GOT3 (cell line): ENCODE results near the gene RFT1.
"Not testable (repeated sequence)": the region's sequence is repeated elsewhere in the genome, so short reads cannot be mapped to it uniquely, and the experiment has no call there.

Source experiments
- DNase-seq: peaks from one replicate; lab custom pipeline; 2025; ENCODE audit warnings: mixed read lengths; lab: John Stamatoyannopoulos, UW

RFT1 gene

DNA sequence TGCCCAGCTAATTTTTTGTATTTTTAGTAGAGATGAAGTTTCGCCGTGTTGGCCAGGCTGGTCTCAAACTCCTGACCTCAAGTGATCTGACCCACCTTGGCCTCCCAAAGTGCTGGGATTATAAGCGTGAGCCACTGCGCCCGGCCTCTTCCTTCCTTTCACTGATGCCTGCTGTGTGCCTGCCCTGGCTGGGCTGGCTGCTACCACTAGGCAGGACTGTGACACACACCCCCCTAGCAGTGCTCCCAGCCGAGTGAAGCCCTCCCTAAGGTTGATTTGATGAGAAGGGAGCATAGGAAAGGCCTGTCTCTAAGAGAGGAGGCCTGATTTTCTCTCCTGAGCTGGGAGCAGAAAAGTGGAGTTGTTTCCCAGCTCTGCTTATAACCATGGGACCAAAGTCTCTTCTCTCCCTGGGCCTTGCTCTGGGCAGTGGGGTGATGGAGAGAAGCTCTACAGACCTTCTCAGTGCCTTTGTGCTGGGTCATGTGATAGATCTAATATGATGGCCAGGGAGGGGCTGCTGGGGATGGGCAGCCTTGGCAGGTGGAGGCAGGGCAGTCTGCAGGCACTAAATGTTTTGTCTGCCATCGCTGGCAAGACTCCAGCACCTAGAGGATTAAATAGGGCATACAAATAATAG lies 64.3 kb downstream of the RFT1 start:
- no peak for DNase-seq

DNA sequence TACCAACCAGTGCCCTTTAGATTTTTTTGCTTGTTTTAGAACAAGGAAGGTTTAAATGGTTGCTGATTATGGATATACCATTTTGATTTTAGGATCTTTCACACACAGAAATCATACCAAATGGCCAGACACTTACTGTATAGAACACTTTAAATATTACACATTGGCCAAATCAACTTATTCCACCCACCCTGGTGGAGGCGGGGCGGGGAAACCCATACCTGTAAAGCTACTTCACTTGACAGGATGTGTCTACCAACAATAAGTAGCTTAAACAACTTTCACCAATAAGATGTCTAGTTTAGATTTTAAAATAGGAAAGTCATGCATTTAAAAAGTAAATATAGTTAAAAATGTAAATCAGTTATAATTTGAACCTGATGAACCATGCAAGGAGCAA lies 67.3 kb downstream of the RFT1 start:
- no peak for DNase-seq

DNA sequence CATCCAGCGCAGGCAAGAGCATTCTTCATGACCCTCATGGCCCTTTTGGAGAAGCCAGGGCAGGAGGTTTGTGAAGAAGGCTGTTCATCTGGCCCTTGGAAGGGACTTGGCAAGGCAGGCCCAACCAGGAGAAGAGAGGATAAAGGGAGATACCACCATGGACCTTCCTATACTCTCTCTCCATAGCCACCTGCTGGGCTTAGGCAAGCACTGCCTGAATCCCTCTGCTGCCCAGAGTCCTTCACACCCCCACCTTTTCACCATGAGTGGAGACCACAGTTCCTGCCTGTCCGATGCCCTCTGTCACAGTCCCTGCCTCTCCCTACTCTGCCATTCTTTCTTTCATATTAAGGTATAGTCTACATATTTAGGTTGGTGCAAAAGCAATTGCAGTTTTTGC lies 73.8 kb downstream of the RFT1 start:
- no peak for DNase-seq

DNA sequence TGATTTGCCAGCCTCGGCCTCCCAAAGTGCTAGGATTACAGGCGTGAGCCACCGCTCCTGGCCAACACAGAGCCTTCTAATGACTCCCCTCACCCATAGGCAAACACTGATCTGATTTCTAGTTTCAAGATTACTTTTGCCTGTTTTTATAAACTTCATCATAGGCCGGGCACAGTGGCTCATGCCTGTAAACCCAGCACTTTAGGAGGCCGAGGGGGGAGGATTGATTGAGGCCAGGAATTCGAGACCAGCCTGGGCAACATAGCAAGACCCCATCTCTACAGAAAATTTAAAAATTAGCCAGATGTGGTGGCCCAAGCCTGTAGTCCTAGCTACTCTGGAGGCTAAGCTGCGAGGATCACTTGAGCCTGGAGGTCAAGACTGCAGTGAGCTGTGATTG lies 76.0 kb downstream of the RFT1 start:
- DNase-seq, result not testable (repeated sequence)

DNA sequence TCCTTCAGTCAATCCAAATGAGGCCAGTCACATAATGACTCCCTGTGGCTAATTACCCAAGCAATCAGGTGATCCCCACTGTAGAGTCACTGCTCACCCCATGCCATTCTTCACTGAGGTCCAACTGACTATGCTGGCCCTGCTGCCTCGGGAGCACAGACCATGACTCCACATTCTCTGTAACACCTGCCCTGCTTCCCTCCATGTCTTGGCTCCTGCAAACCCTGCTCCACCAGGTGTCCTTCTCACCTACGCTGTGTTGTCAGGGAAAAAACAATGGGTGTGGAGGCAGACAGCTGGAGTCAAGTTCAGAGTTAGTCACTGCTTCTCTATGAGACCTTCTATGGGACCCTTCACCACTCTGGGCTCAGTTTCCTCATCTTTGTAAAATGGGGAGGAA lies 78.3 kb downstream of the RFT1 start:
- no peak for DNase-seq

DNA sequence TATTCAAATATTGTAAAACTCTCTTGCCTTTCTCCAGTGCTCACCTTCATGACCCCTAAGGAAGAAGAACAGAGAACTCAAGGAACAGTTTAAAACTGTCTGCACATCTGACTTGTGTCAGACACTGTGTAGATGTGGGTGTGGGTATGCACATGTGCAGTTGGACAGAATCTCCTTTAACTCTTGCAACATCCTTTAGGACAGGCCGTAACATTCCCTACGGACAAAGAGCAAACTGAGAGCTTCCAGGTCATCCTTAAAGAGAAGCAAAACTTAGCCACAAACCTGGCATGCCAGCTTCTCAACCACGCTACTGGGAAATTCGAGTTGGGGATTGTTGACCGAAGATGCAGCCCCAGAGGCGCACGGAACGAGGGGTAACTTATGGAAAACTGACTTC lies 80.2 kb downstream of the RFT1 start:
- no peak for DNase-seq

DNA sequence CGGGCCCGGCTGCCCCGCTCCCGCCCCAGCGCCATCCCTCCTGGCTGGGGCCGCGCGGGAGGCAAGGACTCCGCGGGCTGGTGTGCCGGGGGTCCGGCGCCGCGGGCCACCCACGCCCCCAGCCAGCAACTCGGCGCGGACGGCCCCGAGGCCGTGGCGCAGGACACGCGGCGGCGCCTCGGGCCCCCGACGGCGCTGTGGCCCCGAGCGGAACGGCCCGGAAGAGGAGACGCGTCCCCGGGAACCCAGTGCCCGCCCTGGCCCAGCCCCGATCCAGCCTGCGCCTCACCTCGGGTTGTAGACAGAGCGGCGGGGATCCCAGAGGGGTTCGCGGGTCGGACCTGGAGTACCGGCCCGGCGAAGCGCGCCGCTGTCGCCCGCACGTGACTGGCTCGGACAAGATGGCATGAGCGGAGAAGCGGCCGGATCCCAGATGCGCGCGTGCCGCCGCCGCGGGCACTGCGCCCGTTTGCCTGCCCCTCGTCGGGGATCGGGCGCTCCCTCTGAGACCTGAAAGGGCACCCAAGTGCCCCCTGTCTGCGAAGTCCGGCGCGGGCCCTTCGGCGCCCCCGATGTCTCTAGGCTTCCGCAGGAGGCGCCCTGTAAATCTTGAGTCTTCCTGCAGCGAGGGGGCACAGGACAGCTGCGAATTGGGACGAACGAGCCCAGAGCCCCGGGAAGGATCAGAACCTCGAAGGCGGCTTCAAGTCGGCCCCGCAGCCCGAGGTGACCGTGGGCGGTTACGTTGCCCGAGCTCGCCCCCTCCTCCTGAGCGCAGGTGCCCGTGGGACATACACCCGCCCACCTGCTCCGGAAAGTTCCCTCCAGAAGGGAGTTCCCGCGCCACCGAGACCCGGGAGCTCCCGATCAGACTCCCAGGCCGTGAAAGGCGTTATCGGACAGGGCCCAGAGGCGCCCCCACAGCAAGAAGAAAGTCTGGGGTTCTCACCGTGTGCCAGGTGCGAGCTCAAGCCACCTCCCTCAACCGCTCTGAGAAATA lies 83.8 kb downstream of the RFT1 start:
- DNase-seq, result no peak

DNA sequence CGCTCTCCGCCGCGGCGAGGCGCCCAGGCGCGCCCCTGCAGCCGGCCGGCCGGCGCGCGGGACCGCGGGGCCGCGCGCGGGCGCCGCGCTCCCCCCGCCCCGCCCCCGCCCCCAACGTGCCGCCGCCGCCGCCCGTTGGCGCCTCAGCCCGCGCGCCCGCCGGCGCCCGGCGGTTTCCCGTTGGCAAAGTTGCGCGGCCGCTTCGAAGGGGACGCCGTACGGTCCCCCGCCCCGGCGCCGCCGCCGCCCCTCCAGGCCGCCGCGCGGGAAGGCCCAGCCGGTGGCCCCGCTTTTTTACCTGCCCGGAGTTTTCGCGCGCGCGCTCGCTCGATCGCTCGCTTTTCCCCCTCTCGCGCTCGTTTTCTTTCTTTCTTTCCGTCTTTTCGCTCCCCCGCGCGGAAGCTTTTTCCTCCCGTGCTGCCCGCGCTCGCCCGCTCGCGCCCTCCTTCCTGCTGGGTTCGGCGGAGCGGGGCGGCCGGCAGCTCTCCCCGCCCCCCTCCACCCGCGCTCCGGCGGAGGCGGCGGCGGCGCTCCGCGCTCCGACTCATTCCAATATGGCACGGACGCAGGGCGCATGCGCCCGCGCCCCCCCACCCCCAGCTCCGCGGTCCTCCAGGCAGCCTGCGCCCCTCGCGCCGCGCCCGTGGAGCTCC lies 84.6 kb downstream of the RFT1 start, which contains the start of gene SFMBT1:
Gene SFMBT1, minus strand, starts transcription at position 556 of the 653 bp plus-strand sequence. CDS start 76,945 bp downstream, outside the sequence.
- no peak for DNase-seq

DNA sequence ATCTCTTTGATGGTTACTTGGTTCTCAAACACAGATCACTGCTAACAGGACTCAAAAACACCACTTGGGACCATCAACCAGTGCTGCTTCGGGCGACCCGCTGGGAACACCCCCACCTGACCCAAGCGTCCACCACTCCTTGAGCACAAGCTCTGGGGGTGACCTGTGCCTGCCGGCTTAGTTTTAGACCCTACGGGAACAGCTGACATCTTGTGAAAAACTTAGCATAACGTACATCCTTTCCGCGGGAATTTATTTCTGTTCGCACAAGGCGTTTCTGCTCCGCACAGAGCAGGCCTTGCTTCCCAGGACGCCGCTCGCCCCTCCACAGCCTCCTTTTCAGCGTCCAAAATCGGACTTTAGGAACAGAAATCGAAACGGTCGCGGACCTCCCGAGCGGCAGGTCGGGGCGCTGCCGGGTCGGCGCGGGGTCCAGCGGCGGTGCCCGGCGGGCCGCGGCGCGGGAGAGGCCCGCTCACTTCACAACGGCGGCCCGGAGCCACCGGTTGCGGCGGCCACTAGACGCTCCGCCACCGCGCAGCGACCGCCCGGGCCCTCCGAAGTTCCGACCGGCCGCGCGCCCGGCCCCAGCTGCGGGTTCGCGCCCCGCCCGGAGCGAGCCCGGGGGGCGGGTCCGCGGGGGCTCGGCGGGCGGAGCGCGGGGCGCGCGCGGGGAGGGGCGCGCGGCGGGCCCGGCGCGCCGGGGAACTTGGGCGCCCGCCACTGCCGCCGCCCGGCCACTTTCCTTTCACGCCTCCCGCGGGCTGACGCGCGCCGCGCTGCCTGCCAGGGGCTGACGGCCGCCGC lies 85.3 kb downstream of the RFT1 start:
- no peak for DNase-seq

DNA sequence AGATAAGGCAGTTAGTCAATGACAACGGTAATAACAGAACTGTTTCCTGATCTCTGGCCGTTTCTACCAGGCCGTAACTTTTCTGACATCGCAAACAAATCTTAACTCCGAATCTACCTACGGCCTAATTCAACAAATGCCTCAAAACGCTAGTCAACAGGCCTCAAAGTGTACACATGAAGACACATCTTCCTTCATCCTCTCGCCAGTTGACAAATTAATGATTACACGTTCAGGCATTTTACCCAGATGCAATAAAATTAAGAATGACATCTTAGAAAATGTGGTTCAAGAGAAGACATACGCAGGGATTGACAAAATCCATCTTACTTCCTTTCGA lies 85.9 kb downstream of the RFT1 start:
- no peak for DNase-seq

DNA sequence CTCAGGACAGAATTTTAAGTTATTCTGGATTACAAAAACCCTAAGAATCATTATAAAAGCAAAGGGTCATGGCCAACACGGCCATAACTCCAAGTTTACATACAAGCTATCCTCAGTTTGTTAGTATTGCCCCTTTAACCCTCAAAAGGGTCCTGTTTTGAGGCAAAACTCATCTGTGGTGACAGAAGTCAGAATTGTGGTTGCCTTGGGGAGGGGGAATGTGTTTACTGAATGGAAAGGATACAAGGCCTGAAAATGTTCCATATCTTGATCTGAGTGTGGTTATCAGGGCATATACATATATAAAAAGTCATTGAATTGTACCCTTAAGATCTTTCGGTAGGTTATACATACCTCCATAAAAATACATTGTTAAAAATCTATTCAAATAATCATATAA lies 86.5 kb downstream of the RFT1 start:
- no peak for DNase-seq

DNA sequence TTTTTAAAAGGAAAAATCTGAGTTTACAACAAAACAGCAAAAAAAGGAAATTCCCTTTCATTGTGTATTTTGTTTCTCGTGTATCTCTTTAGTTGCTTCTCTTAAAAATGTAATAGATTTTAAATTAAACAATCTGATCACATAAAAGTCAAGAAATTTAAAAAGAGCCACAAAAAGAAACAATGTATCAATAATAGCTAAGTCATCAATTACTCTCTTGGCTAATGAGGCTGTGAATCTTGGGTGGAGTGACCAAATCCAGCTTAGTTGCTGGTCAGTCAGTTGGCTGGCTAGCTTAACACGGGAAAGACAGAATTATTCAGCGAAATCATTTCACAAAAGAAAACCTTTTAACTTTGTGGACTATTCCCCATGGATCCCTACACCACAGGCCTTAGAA lies 87.6 kb downstream of the RFT1 start:
- DNase-seq, result no peak

DNA sequence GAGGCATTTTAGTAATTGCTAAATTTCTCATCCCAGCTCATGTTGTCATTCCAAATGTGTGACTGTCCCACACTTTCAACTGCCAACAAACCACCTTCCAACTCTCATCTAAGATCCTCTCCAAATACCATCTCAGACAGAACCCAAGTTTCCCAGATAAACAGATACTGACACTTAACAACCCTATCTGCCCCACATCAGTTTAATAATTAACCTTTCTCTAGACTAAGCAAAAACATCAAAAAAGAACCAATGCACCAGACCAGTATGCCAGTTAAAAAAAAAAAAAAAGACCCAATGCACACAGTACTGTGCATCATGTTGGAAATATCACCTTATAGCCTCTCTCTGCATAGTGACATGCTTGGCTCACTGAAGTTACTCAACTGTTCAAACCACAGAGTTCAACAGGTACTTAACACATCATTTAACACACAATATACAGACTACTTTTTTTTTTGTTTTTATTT lies 89.8 kb downstream of the RFT1 start:
- no peak for DNase-seq

DNA sequence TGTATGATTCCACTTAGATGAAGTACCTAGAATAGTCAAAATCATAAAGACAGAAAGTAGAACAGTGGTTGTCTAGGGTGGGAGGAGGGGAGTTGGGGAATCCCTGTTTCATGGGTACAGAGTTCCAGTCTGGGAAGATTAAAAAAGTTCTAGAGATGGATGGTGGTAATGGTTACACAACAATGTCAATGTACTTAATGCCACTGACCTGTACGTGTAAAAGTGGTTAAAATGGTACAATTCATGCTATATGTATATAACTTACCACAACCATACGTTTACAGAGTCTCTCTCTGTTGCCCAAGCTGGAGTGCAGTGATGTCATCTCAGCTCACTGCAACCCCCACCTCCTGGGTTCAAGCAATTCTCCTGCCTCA lies 90.9 kb downstream of the RFT1 start:
- no peak for DNase-seq

DNA sequence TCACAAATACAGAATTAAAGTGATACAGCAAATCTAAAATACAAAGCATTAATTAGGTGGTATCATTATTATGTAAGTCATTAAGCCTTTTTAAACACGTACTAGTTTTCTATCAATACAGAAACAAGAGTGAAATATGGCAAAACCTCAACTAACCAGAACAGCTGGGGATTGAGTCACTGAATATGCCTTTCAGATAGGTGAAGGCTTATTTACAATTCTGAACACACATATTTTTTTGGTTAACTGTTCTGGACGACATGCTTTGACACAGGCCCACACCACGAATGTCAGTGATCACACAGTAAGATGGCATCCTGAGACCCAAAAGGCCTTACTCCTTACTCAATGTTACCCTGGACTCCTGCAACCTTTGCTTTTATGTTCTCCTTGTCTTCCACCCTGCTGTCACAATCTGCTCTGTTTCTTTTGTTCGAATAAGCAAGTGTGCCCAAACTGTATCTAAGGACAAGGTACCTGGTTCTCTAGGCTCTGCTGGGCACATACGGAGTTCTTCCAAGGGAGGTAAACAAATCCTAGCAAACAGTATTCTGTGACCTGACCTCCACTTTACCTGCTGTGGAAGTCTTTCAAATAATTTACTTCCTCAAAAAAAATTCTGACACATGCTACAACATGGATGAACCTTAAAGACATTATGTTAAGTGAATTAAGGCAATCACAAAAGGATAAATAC lies 91.4 kb downstream of the RFT1 start:
- no peak for DNase-seq
